Astrocyte (in vitro differentiated cells and primary cell): ENCODE data around the gene CTNND2. TPM values are rescaled to one million over a fixed set of nuclear protein-coding genes. Genes with fewer than 3 reads are reported as not detected.
A peak's percentile ranks its signal among the peaks of the same experiment; 100 is the strongest.

ENCODE experiments used
- DNase-seq: peaks from one replicate; pipeline ENCODE4 v3.0.0-alpha.2; 2010; ENCODE audit warnings: low read depth
- FAIRE-seq: peaks from 2 replicates; lab custom pipeline; 2011; peaks lifted over from hg19 to GRCh38; lab: Jason Lieb, UNC
- H2AFZ ChIP-seq: 2 replicates; pipeline ENCODE4 v1.6.0; 2012; ENCODE audit warnings: low read depth, low read length, inconsistent platforms
- H3K27ac ChIP-seq: 2 replicates; pipeline ENCODE4 v1.5.1; 2011; ENCODE audit warnings: low read depth, low read length, inconsistent platforms
- H3K27me3 ChIP-seq: 2 replicates; pipeline ENCODE4 v1.6.0; 2011; ENCODE audit warnings: low read length, inconsistent platforms; ENCODE audit not compliant: insufficient read depth
- H3K36me3 ChIP-seq: 2 replicates; pipeline ENCODE4 v1.5.1; 2011; ENCODE audit warnings: low read length, inconsistent platforms; ENCODE audit not compliant: insufficient read depth
- H3K4me1 ChIP-seq: 2 replicates; pipeline ENCODE4 v1.5.1; 2011; ENCODE audit warnings: low read length, inconsistent platforms; ENCODE audit not compliant: insufficient read depth
- H3K4me2 ChIP-seq: 2 replicates; pipeline ENCODE4 v1.6.0; 2012; ENCODE audit warnings: low read length, inconsistent platforms
- H3K4me3 ChIP-seq: 2 replicates; pipeline ENCODE4 v1.5.1; 2011; ENCODE audit warnings: low read depth, mild to moderate bottlenecking, low read length, inconsistent platforms; ENCODE audit not compliant: insufficient read depth
- H3K79me2 ChIP-seq: 2 replicates; pipeline ENCODE4 v1.6.0; 2012; ENCODE audit warnings: mild to moderate bottlenecking, low read length, inconsistent platforms; ENCODE audit not compliant: insufficient read depth
- H3K9ac ChIP-seq: 2 replicates; pipeline ENCODE4 v1.6.0; 2012; ENCODE audit warnings: mild to moderate bottlenecking, low read length, inconsistent platforms
- H3K9me3 ChIP-seq: 2 replicates; pipeline ENCODE4 v1.5.1; 2012; ENCODE audit warnings: low read depth, mild to moderate bottlenecking, low read length, inconsistent platforms; ENCODE audit not compliant: insufficient read depth
- H4K20me1 ChIP-seq: 2 replicates; pipeline ENCODE4 v1.6.0; 2012; ENCODE audit warnings: low read length, inconsistent platforms; ENCODE audit not compliant: insufficient read depth
- H3K27ac Mint-ChIP-seq: one replicate; pipeline ENCODE4 v1.8.0; 2021; ENCODE audit warnings: mild to moderate bottlenecking, mixed read lengths; ENCODE audit not compliant: unreplicated experiment
- H3K27me3 Mint-ChIP-seq: one replicate; pipeline ENCODE4 v1.8.0; 2021; ENCODE audit warnings: low read depth, mixed read lengths; ENCODE audit not compliant: unreplicated experiment
- H3K36me3 Mint-ChIP-seq: one replicate; pipeline ENCODE4 v1.8.0; 2021; ENCODE audit warnings: low read depth, mixed read lengths; ENCODE audit not compliant: unreplicated experiment
- H3K4me1 Mint-ChIP-seq: one replicate; pipeline ENCODE4 v1.8.0; 2021; ENCODE audit warnings: low read depth, mixed read lengths; ENCODE audit not compliant: unreplicated experiment
- H3K4me3 Mint-ChIP-seq: one replicate; pipeline ENCODE4 v1.8.0; 2021; ENCODE audit warnings: mild to moderate bottlenecking, moderate library complexity, mixed read lengths; ENCODE audit not compliant: unreplicated experiment
- H3K9me3 Mint-ChIP-seq: one replicate; pipeline ENCODE4 v1.8.0; 2021; ENCODE audit warnings: mild to moderate bottlenecking, mixed read lengths; ENCODE audit not compliant: unreplicated experiment
- EZH2 ChIP-seq: IDR thresholded peaks from 2 replicates; pipeline ENCODE4 v1.6.1; 2012; ENCODE audit warnings: mild to moderate bottlenecking, low read length, inconsistent platforms; ENCODE audit not compliant: insufficient read depth
- total RNA-seq: library from RNA; stranded (reverse); gene quantifications from 2 replicates; pipeline ENCODE4 v1.2.1, GENCODE V29; 2021
- TF ChIP-seq, protein P1 (sequence below): IDR thresholded peaks from 2 replicates; pipeline ENCODE4 v1.5.1; 2011; ENCODE audit warnings: low read depth, mild to moderate bottlenecking, inconsistent platforms, low read length, moderate library complexity; ENCODE audit not compliant: insufficient read depth

The CTNND2 gene
- total RNA-seq, 1 donor from 2014 or later = 4.5 TPM

DNA sequence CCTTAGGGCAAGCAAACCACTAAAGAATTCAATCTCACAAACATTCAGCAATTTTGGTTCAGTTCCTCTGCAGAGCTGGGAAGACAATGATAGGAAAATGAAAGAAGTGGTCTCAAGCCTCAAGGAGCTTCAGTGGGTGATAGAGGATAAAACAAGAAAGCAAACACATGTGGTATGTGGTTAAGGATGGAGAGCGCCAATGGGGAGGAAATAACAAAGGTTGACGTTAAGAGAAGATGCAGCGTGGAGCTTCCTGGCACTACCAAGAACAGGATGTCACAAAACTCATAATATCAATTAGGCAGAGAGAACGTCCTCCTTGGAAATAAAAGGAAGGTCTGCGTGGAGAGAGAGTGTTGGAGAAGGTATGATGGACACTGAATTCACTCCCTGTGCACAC, 731.8 kb downstream of the CTNND2 start:
- H3K36me3 ChIP-seq = no peaks in the 10 kb centered on the region
- Mint-ChIP-seq H3K27me3 (peaks cover 2% of the 10 kb centered on the region), H3K36me3 (no peaks in the 10 kb centered on the region), H3K4me3 (no peak overlapping the region), H3K27ac (no peak overlapping the region), H3K4me1 (peaks cover 7% of the 10 kb centered on the region), H3K9me3 (no peaks in the 10 kb centered on the region)
- H3K27me3 ChIP-seq = no peaks in the 10 kb centered on the region
- no peak for TF ChIP-seq EZH2
- TF ChIP-seq, protein P1, sequence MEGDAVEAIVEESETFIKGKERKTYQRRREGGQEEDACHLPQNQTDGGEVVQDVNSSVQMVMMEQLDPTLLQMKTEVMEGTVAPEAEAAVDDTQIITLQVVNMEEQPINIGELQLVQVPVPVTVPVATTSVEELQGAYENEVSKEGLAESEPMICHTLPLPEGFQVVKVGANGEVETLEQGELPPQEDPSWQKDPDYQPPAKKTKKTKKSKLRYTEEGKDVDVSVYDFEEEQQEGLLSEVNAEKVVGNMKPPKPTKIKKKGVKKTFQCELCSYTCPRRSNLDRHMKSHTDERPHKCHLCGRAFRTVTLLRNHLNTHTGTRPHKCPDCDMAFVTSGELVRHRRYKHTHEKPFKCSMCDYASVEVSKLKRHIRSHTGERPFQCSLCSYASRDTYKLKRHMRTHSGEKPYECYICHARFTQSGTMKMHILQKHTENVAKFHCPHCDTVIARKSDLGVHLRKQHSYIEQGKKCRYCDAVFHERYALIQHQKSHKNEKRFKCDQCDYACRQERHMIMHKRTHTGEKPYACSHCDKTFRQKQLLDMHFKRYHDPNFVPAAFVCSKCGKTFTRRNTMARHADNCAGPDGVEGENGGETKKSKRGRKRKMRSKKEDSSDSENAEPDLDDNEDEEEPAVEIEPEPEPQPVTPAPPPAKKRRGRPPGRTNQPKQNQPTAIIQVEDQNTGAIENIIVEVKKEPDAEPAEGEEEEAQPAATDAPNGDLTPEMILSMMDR = no peak
- no peaks in the 10 kb centered on the region for H3K4me1 ChIP-seq
- DNase-seq (no peak), FAIRE-seq (no peak)
- H3K27ac ChIP-seq = no peak overlapping the region
- no peaks in the 10 kb centered on the region for H3K9me3 ChIP-seq
- no peak overlapping the region for H3K9ac ChIP-seq
- H2AFZ ChIP-seq = no peak overlapping the region
- H4K20me1 ChIP-seq = no peaks in the 10 kb centered on the region
- H3K4me3 ChIP-seq = no peak overlapping the region
- no peak overlapping the region for H3K4me2 ChIP-seq
- H3K79me2 ChIP-seq = no peaks in the 10 kb centered on the region

DNA sequence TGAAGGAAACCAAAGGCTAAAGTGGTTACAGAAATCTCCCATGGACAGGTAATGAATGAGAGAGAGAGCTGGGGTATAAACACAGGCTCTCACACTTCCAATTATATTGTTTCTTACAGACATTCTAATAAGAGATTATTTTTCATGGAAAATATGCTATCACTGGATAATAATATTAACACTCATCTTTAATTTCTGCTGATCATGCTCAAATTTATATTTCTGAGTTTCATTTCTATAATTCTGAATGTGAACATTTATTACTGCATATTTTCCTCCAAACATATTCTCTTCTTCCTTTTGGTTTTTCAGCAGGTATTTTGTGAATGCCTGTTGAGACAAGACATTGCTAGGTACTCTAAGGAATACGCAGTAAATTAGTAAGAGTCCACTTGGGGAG, 733.0 kb downstream of the CTNND2 start:
- H3K9me3 Mint-ChIP-seq = no peaks in the 10 kb centered on the region
- no peaks in the 10 kb centered on the region for H3K79me2 ChIP-seq
- no peak overlapping the region for H2AFZ ChIP-seq
- H3K4me2 ChIP-seq = no peak overlapping the region
- no peaks in the 10 kb centered on the region for H3K27me3 ChIP-seq
- H3K36me3 ChIP-seq = no peaks in the 10 kb centered on the region
- TF ChIP-seq EZH2 = no peak
- TF ChIP-seq, protein P1 = no peak
- no peaks in the 10 kb centered on the region for H4K20me1 ChIP-seq
- H3K9me3 ChIP-seq = no peaks in the 10 kb centered on the region
- H3K36me3 Mint-ChIP-seq = no peaks in the 10 kb centered on the region
- H3K27me3 Mint-ChIP-seq = peaks cover 2% of the 10 kb centered on the region
- H3K4me3 Mint-ChIP-seq = no peak overlapping the region
- H3K9ac ChIP-seq = no peak overlapping the region
- no peak overlapping the region for H3K4me3 ChIP-seq
- H3K27ac ChIP-seq = no peak overlapping the region
- peaks cover 14% of the 10 kb centered on the region for H3K4me1 Mint-ChIP-seq
- peaks cover 2% of the 10 kb centered on the region for H3K4me1 ChIP-seq
- FAIRE-seq (no peak), DNase-seq (no peak)
- H3K27ac Mint-ChIP-seq = no peak overlapping the region

DNA sequence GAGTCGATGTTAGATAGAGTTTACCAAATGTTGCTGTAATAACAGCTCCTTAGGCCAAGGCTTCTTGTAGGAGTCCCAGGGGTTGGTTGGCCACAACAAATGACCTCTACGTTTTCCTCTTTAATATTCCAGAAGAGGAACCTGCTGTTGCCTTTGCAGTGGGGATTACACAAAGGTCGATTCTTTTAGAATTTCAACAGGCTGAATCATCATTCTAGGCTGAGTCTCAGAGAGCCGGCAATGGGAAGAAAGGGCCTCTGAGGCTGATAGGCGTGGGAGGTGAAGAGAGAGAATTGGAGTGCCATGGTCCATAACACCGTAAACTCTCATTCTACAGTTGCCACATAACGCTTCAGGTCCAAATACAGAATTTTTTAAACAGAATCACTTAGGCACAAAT, 737.3 kb downstream of the CTNND2 start:
- Mint-ChIP-seq H3K4me1 (peaks cover 7% of the 10 kb centered on the region), H3K27ac (peak overlapping the region; percentile 10), H3K4me3 (no peak overlapping the region), H3K27me3 (peaks cover 4% of the 10 kb centered on the region), H3K9me3 (no peaks in the 10 kb centered on the region), H3K36me3 (no peaks in the 10 kb centered on the region)
- H3K9ac ChIP-seq = no peak overlapping the region
- no peaks in the 10 kb centered on the region for H3K27me3 ChIP-seq
- no peaks in the 10 kb centered on the region for H4K20me1 ChIP-seq
- DNase-seq = peak; percentile 66
- no peak overlapping the region for H3K27ac ChIP-seq
- H3K36me3 ChIP-seq = no peaks in the 10 kb centered on the region
- no peak overlapping the region for H3K4me3 ChIP-seq
- no peak overlapping the region for H2AFZ ChIP-seq
- no peaks in the 10 kb centered on the region for H3K9me3 ChIP-seq
- H3K4me1 ChIP-seq = peaks cover 2% of the 10 kb centered on the region
- no peak for FAIRE-seq
- TF ChIP-seq, protein P1 = no peak
- TF ChIP-seq EZH2 = no peak
- H3K4me2 ChIP-seq = peak overlapping the region; percentile 24
- H3K79me2 ChIP-seq = no peaks in the 10 kb centered on the region
